Activated T-cell treated with anti-CD3 and anti-CD28 coated beads for 24 hours (primary cell): ENCODE measurements around the gene MED13L.
"Not testable (repeated sequence)": the region's sequence is repeated elsewhere in the genome, so short reads cannot be mapped to it uniquely, and the experiment has no call there.

Source experiments
- DNase-seq: peaks from one replicate; pipeline ENCODE4 v3.0.0-alpha.2; 2020; ENCODE audit warnings: low read depth

The MED13L gene

DNA sequence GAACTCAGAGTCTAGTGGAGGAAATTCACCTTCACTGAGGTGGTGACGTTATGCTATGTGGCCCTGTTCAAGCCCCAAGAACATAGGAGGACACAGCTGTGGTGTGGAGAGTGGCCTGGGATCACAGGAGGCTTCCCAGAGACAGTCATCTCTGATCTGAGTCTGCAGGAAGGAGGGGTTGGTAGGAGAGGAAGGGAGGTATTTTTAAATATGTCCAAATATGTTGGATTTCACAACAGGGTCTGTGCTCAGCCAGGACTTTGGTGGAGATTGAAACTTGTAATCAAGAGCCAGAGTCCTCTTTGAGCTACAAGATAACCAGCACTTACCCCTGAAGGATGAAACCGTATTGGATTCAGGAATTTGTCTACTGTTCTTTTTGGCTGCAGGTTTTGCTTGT is 26.4 kb upstream of the MED13L start:
- DNase-seq, result no peak

DNA sequence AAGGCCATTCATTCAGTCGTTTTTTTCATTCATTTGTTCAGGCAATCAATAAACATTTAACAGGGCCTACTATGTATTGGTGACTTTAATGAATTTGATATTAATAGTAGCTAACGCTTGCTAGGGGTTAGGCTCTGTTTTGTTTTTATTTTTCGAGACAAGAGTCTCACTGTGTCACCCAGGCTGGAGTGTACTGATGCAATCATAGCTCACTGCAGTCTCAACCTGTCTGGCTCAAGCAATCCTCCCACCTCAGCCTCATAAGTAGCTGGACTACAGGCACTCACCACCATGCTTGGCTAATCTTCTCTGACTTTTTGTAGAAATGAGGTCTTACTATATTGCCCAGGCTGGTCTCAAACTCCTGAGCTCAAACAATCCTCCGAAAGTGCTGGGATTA is 25.6 kb upstream of the MED13L start:
- DNase-seq, result no peak

DNA sequence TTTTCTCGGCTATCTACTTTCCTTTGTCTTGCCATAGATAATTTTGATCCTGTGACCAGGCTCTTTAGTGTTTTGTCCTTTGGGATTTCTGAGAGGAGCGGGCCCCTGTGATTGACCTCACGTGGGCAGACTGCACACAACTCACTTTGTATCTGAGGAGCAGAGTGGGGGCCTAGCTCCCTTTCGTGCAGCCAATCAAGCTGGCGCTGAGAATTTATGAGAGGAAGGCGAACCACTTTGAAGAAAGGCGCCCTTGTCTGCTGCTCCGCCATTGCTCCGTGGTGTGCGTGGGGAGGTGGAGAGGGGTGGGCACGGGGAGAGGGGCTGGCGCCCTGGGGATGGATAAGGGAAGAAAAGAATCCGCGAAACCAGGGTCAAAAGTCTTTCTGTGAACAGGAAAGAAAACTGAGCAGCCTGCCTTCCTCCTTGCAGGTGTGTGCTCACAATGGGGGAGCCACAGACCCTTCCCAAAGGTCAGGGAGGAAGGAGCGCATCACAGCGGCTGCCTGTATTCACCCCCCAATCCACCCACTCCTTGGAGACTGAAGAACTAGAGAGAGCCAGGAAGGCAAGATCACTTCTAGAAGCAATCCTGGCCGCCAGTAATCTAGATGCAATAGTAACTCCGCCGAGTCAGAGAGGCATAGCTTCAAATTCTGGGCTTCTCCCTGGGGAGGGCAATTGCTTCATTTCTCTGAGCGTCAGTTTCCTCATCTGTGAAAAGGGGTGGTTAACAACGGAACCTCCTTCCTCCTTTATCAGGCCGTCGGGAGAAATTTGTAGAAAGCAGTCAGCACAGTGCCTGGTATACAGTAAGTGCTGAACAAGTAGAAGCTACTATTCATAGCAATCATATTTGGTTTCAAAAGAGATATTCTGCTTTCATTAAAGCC is 24.9 kb upstream of the MED13L start:
- no peak for DNase-seq

DNA sequence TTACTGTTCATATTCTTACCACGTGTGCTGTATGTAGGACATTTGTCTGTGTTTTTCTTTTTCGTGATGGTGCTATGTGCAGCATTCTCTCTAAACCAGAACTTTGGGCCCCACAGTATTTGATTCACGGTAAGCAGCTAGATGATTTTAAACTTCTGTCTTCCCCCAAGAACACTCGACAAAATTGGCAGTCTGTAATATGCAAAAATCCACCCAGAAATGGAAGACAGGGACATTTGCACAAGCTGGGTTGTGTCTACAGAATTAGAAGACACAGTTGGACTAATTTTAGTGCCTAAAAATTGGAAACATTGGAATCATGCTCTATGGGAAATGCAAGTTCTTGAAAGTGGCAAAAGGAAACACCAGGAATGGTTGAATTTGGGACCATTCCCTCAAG is 24.1 kb upstream of the MED13L start:
- no peak for DNase-seq

DNA sequence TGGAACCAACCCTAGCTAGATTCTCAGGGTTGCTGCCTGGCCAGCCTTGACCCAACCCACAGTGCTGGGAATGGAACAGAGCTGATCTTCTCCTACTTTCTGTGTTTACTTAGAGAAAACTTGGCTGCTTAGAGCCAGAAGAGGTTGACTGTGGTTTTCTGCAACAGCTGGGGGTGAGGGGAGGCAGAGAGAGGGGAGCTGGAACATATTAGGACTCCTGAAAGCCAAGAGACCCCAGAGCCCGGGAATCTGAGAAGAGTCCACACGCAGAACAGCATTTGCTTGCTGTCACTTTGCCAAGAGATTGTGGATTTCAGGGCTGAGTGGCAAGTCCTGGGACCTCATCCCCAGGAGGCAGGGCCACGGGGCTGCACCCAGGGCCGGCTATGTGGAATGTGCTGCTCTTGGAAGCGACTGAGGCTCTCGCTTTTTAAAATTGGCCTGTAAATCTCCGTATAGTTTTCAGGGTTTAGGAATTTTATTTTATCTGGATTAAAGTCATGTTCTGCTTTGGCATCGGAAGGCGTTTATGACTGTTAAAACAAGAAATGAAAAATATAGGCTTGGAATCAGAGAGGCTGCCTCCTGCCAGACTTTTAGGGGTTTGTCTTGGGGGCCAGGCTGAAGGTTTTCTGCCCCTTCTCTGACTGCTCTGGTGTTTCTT is 22.3 kb upstream of the MED13L start:
- no peak for DNase-seq

DNA sequence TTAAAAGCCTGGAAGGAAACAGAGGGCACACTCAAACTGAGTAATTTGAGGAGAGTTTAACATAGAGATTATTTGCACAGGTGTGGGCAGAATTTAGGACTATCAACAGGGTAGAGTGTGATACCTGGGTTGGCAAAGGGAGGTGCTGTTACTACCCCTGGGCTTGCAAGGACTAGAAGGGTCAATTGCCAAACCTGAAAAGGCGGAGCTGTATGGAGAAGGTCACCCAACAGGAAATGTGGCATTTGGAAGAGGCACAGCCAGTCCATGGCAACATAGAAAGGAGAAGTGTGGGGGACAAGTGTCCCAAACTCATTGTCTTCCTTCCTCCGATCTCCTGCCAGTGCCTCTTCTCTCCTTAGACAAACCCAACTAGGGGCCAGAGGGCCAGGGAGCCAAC is 21.6 kb upstream of the MED13L start:
- DNase-seq, result no peak

DNA sequence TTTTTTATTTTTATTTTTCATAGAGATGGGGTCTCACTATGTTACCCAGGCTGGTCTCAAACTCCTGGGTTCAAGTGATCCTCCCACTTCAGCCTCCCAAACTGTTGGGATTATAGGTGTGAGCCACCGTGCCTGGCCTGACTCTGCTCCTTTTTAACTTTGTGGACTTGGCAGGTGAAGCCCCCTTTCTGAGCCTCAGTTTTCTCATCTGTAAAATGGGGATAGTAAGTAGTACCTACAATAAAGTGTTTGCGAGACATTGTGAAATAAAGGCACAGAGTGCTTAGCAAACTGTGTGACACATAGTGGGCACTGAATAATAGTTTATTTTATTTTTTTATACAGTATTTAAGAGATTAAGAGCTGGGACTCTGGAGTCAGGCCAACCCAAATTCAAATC is 21.1 kb upstream of the MED13L start:
- DNase-seq, result no peak

DNA sequence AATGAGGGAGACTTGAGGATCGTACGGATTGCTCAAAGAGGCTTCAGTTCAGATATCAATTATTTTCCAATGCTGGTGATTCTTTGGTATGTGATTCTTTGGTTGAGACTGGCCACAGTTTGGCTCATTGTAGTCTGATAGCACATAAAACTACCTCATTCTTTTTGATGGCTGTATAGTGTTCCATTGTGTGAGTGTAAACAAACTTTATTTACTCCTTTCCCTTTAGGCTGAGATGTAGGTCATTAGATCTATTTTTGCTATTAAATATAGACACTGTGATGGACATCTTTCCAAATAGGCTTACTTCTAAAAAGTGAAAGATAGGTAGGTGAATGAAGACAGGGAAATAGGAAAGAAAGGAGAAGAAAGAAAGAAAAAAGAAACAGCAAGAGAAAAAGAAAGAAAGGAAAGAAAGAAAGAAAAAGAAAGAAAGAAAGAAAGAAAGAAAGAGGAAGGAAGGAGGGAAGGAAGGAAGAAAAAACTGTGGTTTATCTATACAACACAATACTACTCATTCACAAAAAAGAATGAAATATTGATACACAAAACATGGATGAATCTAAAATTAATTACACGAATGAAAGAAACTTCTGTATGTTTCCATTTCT is 19.8 kb upstream of the MED13L start:
- DNase-seq, result no peak

DNA sequence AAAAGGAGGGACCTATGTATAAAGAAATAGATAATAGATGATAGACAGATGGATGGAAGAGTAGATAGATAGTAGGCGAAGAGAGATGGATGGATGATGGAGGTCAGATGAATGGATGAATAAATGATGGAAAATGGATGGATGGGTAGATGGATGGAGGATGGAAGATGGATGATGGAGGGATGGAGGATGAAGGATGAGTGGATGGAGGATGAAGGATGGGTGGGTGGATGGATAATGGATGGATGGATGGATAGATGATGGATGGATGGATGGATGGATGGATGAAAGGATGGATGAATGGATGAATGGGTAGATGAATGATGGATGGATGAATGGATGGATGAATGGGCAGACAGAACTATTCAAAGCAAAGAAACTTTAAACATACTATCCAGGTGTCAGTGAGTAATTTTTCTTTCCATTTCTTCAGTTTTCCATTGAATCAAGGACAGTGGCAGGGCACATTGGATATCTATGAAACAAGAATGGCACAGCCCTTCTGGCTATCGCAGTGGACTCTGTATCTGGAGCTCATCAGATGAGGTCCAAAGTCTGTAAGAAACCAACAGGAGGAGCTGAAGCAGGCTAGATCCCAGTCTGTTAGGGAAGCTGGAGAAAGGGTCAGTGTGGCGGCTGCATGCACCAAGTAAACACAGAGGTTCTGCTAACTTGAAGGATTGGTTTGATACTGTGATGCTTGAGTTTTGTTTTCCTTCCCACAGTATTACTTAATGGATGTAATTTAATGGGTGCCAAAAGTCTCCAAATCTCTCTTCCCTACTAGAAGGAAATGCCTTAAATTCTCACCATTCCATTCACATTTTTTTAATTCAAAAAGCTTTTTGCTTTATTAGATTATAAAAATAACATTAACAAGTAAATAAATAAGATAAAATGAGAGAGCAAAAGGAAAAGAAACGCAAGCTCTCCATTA is 18.1 kb upstream of the MED13L start:
- DNase-seq, result no peak

DNA sequence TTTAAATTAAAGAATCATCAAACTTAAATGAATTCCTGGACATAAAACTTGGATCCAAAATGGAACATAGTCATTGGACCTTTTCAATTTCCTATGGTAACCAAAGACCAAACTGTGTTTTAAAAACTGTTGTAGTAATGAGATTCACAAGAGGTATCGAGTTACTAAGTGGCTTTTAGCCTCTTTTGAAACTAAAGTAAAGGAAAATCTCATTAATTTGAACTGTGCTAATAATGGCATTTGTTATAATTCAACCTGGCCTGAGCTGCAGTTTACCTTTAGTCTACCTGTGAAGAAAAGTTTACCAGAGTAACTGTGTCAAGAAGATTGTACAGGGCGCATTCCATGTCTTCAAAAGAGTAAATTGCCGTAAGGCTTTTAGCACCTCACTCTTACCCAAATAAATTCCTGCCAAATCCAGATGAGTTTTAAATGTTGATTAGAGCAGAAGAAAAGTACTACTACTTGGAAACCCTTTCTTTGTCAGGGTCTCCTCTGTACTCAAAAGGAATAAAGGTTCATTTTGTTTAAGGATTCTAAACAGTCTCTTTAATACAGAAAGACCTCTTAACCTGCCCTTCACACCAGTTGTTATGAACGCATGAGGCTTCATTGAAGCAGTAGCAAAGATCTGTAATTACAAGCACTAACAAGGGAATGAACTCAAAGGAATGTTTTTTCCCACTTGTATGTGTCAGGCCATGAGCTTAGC is 17.1 kb upstream of the MED13L start:
- DNase-seq, result no peak

DNA sequence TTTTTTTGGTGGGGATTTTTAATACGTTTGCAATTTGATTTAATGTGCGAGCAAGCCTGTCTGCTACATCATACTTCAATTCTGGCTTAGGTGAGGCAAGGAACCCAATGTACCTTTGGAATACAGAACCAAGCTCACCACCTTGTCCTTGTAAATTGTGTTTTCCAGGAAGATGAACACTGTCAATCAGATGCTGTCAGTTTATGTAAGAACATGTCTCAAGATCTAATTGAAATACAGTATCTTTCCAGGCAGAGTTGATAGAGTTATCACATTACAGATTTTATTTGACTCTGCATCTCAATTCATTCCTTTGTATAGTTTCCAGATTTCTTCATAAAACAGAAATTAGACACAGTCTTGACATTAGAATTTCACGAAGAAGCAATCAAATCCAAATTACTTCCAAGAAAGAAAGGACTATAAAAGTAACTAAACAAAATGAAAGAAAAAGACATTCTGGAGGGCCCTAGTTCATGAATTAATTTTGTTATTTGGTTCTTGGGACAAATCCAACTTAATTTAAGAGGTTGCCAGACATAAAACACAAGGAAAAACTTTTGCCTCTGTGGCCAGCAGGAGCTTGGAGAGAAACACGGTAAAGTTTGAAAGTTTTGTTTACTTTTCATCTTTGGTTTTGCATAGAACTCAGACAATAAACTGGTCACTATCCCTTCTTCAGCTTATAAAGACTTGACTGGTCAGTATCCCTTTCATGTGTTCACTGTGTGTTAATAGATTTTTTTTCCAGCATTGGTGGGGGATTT is 16.4 kb upstream of the MED13L start:
- no peak for DNase-seq

DNA sequence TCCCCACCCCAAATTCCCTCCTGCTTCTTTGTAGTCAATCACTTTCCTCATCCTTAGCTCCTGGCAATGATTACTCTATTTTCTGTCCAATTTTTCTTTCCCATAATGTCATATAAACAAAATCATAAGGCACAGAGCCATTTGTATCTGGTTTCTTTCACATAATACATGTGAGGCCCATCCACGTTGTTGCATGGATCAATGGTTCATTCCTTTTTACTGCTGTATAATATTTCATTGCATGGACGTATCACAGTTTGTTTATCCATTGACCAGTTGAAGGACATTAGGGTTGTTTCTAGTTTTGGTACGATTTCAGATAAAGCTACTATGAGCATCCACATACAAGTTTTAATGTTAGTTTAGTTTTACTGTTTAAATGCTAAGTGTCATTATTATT is 13.7 kb upstream of the MED13L start:
- no peak for DNase-seq

DNA sequence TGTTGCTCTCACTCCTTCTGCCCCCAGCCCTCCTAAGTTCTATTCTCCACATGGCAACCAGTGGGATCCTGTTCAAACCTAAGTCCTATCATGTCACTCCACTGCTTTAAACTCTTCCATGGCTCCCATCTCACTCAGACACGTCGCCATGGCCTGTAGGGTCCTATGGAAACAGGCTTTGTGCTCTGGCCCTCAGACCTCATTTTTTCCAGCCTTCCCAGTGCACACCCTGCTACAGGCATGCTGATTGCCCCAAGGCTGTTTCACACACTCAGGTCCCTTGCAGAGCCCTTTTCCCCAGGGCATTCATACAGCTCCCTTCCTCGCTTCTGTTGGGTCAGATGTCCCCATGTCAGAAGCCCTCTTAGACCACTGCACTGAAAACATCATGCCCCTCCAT is 11.2 kb upstream of the MED13L start:
- no peak for DNase-seq

DNA sequence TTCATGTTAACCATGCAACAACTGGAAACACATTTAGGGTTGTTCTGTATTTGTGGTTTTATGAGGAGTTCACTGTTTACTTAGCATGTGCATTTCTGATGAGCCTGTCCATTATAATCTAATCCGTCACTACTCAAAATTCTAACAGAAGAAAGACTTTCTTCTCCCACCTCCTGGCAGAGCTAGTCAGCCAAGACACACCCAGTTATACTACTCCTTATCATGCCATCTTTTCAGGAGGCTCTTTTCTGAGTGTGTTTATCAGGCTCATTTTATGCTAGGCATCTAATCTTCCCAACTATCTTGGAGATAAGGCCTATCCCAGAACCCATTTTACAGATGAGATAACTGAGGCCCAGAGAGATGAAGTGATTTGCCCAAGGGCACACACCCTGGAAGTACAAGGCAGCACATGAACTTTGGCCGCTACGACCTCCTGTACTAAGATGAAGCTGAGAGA is 10.4 kb upstream of the MED13L start:
- no peak for DNase-seq

DNA sequence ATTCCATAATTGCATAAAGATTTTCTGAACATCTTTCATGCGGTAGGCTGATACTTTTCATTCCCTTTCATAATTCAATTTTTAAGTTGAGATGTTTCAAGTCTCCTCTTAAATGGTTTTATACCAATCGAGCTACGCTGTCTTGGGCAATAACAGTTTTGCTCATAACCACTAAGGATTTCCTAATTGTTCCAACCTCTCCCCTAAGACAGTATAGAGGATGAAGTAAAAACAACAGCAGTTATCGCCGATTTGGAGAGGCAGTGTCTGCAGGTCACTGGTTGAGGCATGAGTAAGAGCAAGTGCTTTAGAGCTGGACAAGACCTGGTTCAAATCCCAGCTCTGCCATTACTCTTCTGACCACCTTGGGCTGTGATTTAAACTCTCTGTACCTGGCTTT is 6.9 kb upstream of the MED13L start:
- DNase-seq, result no peak

DNA sequence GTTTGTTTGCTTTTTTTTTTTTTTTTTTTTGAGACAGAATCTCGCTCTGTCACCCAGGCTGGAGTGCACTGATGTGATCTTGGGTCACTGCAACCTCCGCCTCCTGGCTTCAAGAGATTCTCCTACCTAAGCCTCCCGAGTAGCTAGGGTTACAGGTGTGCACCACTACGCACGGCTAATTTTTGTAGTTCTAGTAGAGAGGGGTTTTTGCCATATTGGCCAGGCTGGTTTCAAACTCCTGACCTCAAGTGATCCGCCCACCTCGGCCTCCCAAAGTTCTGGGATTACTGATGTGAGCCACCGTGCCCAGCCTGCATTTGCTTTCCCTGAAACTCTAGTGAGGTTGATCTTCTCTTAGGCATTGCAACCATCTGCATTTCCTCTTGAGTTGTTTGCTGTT is 6.4 kb upstream of the MED13L start:
- not testable (repeated sequence) for DNase-seq

DNA sequence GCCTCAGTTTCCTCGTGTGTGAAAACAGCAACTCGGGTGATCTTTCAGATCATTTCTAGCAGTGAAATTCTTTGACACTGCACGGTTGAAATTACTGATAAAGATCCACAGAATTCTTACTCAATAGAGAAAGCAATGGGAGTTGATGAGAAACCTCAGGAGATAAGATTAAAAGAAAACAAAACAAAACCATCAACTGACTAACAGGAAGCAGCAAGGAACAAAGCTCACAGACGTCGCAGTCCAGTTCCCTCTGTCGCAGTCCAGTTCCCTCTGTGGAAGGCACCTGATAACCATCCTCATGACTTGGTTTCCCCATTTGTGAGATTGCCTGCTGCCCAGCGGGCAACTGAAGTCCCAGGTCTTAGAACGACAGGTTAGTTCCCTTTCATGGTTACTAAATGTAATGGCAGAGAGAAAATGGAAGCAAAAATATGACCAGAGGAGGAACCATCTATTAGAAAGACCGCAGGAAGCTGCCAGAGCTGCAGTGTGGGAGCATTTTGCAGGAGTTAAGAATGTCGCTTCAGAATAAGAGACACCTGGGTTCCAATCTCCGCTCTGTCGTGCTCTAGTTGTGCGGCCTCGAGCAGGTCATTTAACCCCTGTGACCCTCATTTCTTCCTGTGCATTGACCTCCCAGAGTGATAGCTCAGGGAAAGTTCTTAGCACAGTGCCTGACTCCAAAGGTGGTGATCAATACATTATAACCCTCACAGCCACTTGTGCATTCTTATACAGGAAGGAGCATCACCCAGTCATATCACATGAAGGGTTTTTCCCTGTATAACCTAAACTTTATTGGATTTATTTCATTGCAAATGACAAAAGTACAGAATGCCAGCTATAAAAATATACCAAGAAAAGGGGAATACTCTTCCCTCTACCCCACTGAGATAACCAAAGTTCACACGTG is 5.1 kb upstream of the MED13L start:
- DNase-seq, result no peak

DNA sequence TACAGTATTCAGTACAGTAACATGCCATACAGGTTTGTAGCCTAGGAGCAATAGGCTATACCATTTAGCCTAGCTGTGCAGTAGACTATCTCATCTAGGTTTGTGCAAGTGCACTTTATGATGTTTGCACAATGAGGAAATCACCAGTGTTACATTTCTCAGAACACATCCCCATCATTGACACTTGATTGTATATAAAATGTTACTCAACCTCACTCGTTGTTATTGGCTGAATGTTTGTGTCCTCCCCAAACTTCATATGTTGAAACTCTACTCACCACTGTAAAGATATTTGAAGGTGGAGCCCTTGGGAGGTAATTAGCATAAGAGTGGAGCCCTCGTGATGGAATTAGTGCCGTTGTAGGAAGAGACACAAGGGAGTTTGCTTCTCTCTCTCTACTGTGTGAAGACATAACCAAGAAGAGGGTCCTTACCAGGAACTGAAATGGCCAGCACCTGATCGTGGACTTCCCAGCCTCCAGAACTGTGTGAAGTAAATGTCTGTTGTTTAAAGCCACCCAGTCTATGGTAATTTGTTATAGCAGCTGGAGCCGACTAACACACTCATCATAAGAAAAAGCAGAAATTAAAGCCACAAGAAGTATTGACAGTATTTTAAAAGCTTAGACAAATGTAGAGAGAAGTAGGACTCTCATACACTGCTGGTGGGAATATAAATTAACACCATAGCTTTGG is 3.2 kb upstream of the MED13L start:
- DNase-seq, result no peak

DNA sequence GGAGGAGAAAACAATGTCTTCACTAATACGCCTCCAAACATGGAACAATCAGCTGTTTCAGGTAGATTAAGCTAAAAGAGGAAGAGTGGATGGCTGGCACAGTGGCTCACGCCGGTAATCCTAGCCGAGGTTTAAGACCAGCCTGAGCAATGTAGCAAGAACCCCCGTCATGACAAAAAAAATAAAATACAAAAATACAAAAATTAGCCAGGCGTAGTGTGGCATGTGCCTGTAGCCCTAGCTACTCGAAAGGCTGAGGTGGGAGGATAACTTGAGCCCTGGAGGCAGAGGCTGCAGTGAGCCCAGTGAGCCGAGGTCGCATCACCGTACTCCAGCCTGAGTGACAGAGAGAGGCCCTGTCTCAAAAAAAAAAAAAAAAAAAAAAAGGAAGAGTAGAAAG is 1.2 kb upstream of the MED13L start:
- DNase-seq, result no peak
